GM10266 (cell line): ENCODE results near the gene MMP3.
"Not testable (repeated sequence)": the region's sequence is repeated elsewhere in the genome, so short reads cannot be mapped to it uniquely, and the experiment has no call there.

ENCODE experiments used
- DNase-seq: peaks from one replicate; pipeline ENCODE4 v3.0.0; 2012; ENCODE audit errors: extremely low spot score
- CTCF ChIP-seq: IDR thresholded peaks from 2 replicates; pipeline ENCODE4 v1.5.1; 2012; ENCODE audit warnings: mild to moderate bottlenecking, low read depth; ENCODE audit not compliant: control insufficient read depth, insufficient read depth; ENCODE audit errors: missing control alignments

Gene MMP3

GRCh38 chr11:102874852-102875251 lies 31.4 kb upstream of the MMP3 start, which contains the start of gene MMP12:
MMP12 (minus strand) TSS chr11:102874982; CDS start chr11:102874937, 45 bp downstream.
- DNase-seq: no peak
- TF ChIP-seq CTCF: no peak

- not testable (repeated sequence) for DNase-seq
Measured at GRCh38 chr11:102869354-102869964, 26.1 kb upstream of the MMP3 start.

- DNase-seq: no peak
- TF ChIP-seq CTCF: no peak
Measured at GRCh38 chr11:102868339-102868738, 24.9 kb upstream of the MMP3 start.

GRCh38 chr11:102864724-102865123 lies 21.3 kb upstream of the MMP3 start:
- no peak for TF ChIP-seq CTCF
- DNase-seq: no peak

- no peak for DNase-seq
- TF ChIP-seq CTCF: no peak
Measured at GRCh38 chr11:102853956-102854355, 10.5 kb upstream of the MMP3 start.

GRCh38 chr11:102853055-102853454 lies 9.6 kb upstream of the MMP3 start:
- no peak for TF ChIP-seq CTCF
- DNase-seq: no peak

- TF ChIP-seq CTCF: no peak
- no peak for DNase-seq
Measured at GRCh38 chr11:102850973-102851745, 7.8 kb upstream of the MMP3 start.
